K562 (cell line): ENCODE measurements around the gene COG6. TPM values are rescaled to one million over a fixed set of nuclear protein-coding genes. Genes with fewer than 3 reads are reported as not detected.
A peak's percentile ranks its signal among the peaks of the same experiment; 100 is the strongest.

Experiments used
- ATF2 ChIP-seq: sonication (generic); formaldehyde crosslinking; IDR thresholded peaks from 2 replicates; pipeline ENCODE4 v1.8.1; 2022; ENCODE audit warnings: missing genetic modification reagents
- BRD9 ChIP-seq: fragments of 450-650 bp; IDR thresholded peaks from 2 replicates; pipeline ENCODE4 v1.6.1; 2018; ENCODE audit warnings: low read depth; ENCODE audit not compliant: partially characterized antibody
- CEBPZ ChIP-seq: fragments of 150-350 bp; IDR thresholded peaks from 2 replicates; pipeline ENCODE4 v1.6.1; 2014; ENCODE audit warnings: low read depth, mild to moderate bottlenecking, low read length, borderline replicate concordance
- DMBX1 ChIP-seq: fragments of 250-450 bp; sonication (Bioruptor Pico); IDR thresholded peaks from 2 replicates; pipeline ENCODE4 v1.8.0; 2022; ENCODE audit warnings: inconsistent platforms, mild to moderate bottlenecking, moderate library complexity, borderline replicate concordance
- E2F1 ChIP-seq: sonication (generic); formaldehyde crosslinking; IDR thresholded peaks from 2 replicates; pipeline ENCODE4 v1.8.1; 2023; ENCODE audit warnings: mild to moderate bottlenecking, missing genetic modification reagents, moderate library complexity
- ELF2 ChIP-seq: fragments of 250-450 bp; sonication (Bioruptor Pico); IDR thresholded peaks from 2 replicates; pipeline ENCODE4 v1.5.0; 2021; ENCODE audit warnings: mild to moderate bottlenecking
- EWSR1 ChIP-seq: fragments of 450-650 bp; IDR thresholded peaks from 2 replicates; pipeline ENCODE4 v1.6.1; 2018; ENCODE audit warnings: borderline replicate concordance, mild to moderate bottlenecking, low read depth, moderate library complexity; ENCODE audit not compliant: partially characterized antibody
- FOXA3 ChIP-seq, 2 experiments: fragments of 450-650 bp in 1 of 2; sonication (generic) in 1 of 2; formaldehyde crosslinking; IDR thresholded peaks in 1 of 2; conservative IDR thresholded peaks in 1 of 2; 2 replicates each; pipeline versions ENCODE4 v1.4.0 to v1.8.0; 2020 to 2022; ENCODE audit warnings: mild to moderate bottlenecking in 2 of 2, missing genetic modification reagents in 1 of 2
- KAT8 ChIP-seq: fragments of 450-650 bp; IDR thresholded peaks from 2 replicates; pipeline ENCODE4 v1.6.1; 2016; ENCODE audit warnings: low read depth, mild to moderate bottlenecking
- KLF13 ChIP-seq: fragments of 450-650 bp; IDR thresholded peaks from 2 replicates; pipeline ENCODE4 v1.6.1; 2016; ENCODE audit warnings: missing genetic modification characterization, low read depth, mild to moderate bottlenecking, missing compliant biosample characterization, moderate library complexity, borderline replicate concordance
- MEIS2 ChIP-seq: fragments of 450-650 bp; IDR thresholded peaks from 2 replicates; pipeline ENCODE4 v1.6.1; 2014; ENCODE audit warnings: mild to moderate bottlenecking; ENCODE audit not compliant: partially characterized antibody
- MLX ChIP-seq, 2 experiments: fragments of 450-650 bp in 1 of 2; sonication (generic) in 1 of 2; formaldehyde crosslinking; conservative IDR thresholded peaks; 2 replicates each; pipeline versions ENCODE4 v1.4.0 to v1.8.1; 2020 to 2022; ENCODE audit warnings: mild to moderate bottlenecking in 1 of 2, missing genetic modification reagents in 1 of 2
- POLR2H ChIP-seq: IDR thresholded peaks from 2 replicates; pipeline ENCODE4 v1.6.1; 2016; ENCODE audit warnings: missing genetic modification characterization, low read depth, mild to moderate bottlenecking, control low read depth, missing compliant biosample characterization, moderate library complexity
- RBM15 ChIP-seq: fragments of 200-400 bp; formaldehyde crosslinking; IDR thresholded peaks from 2 replicates; pipeline ENCODE4 v1.6.1; 2018; ENCODE audit warnings: mild to moderate bottlenecking, low read length, moderate library complexity; ENCODE audit not compliant: insufficient read depth
- RCOR1 ChIP-seq, 2 experiments: IDR thresholded peaks; 2 replicates each; pipeline ENCODE4 v1.6.1; 2012; ENCODE audit warnings: low read depth in 2 of 2, low read length in 2 of 2, borderline replicate concordance in 1 of 2, improper control_type of control experiment in 1 of 2
- SNRNP70 ChIP-seq: fragments of 200-400 bp; formaldehyde crosslinking; optimal IDR thresholded peaks from 2 replicates; pipeline ENCODE3; 2017; ENCODE audit warnings: low read depth, low read length
- SPI1 ChIP-seq: IDR thresholded peaks from 2 replicates; pipeline ENCODE4 v1.6.1; 2011; ENCODE audit warnings: low read depth, low read length, control low read depth, borderline replicate concordance
- TGIF2 ChIP-seq: sonication (generic); formaldehyde crosslinking; IDR thresholded peaks from 2 replicates; pipeline ENCODE4 v1.8.1; 2022; ENCODE audit warnings: mild to moderate bottlenecking, missing genetic modification reagents, moderate library complexity
- ZFPM2 ChIP-seq: fragments of 250-450 bp; sonication (Bioruptor Pico); IDR thresholded peaks from 2 replicates; pipeline ENCODE4 v1.5.1; 2022; ENCODE audit warnings: mild to moderate bottlenecking
- ZNF197 ChIP-seq: fragments of 200-800 bp; sonication (Bioruptor generic); IDR thresholded peaks from 2 replicates; pipeline ENCODE4 v1.6.1; 2016; ENCODE audit warnings: low read depth, missing genetic modification characterization, missing compliant biosample characterization
- ZNF274 ChIP-seq: IDR thresholded peaks from 2 replicates; pipeline ENCODE4 v1.6.1; 2011; ENCODE audit warnings: low read depth, mild to moderate bottlenecking, low read length, moderate library complexity, borderline replicate concordance
- polyA plus RNA-seq, 8 experiments: library from polyadenylated mRNA; depleted of rRNA in 4 of 8; stranded (reverse) in 5 of 8; unstranded in 3 of 8; fragments of >200 nt; fragmentation: Nextera tagmentation in 2 of 8; fragmentation: Illumina TruSeq in 1 of 8; extraction: Ambion mirVana in 2 of 8; extraction: Trizol in 1 of 8; gene quantifications; 2 replicates each; pipeline versions ENCODE4 v1.2.1 to v1.2.3, GENCODE V29; 2011 to 2014; ENCODE audit warnings: inconsistent platforms in 1 of 8, missing spikeins in 1 of 8
- total RNA-seq, 7 experiments: library from RNA; depleted of rRNA in 6 of 7; stranded (reverse); fragments of >200 nt in 6 of 7; fragmentation: Illumina TruSeq in 2 of 7; extraction: Trizol in 2 of 7; gene quantifications; 2 replicates each; pipeline versions ENCODE4 v1.2.1 to v1.2.3, GENCODE V29; 2011 to 2021; ENCODE audit warnings: low replicate concordance in 1 of 7

Gene COG6
- total and polyA plus RNA-seq, 9 of the 15 experiments (the other 6 are each of a cell fraction or from before 2014, with no cell fraction given), result 2.6 to 20.9 (median 9.6) TPM

- TF ChIP-seq ATF2 (CRISPR knock-in tag) (no peak), RBM15 (no peak), DMBX1 (CRISPR knock-in tag) (no peak), BRD9 (no peak), SNRNP70 (no peak), ELF2 (no peak), MEIS2 (peak; percentile 82), CEBPZ (no peak), FOXA3 (CRISPR knock-in tag; conservative IDR thresholded peaks at IDR 0.05 in 1 of 2, IDR thresholded peaks at IDR 0.05 in 1 of 2) (no peak), ZFPM2 (CRISPR knock-in tag) (no peak), SPI1 (no peak), KAT8 (no peak), TGIF2 (CRISPR knock-in tag) (no peak), MLX (CRISPR knock-in tag; conservative IDR thresholded peaks at IDR 0.05) (no peak), ZNF197 (CRISPR knock-in tag) (no peak), RCOR1 (IDR thresholded peaks at IDR 0.05; ENCODE audit: borderline replicate concordance in 1 of 2, low read depth in 2 of 2, low read length in 2 of 2) (no peak), ZNF274 (no peak), E2F1 (CRISPR knock-in tag) (no peak), KLF13 (tag) (no peak), EWSR1 (no peak), POLR2H (tag) (no peak)
These were observed at the start of gene COG6 (continued) for GRCh38 chr13:39655569-39656324.
